CMK (cell line): Measurements from ENCODE around the gene LCN10.

Experiments used
- DNase-seq: peaks from one replicate; pipeline ENCODE4 v3.0.0-alpha.2; 2010; ENCODE audit warnings: low read depth

Gene LCN10

DNA sequence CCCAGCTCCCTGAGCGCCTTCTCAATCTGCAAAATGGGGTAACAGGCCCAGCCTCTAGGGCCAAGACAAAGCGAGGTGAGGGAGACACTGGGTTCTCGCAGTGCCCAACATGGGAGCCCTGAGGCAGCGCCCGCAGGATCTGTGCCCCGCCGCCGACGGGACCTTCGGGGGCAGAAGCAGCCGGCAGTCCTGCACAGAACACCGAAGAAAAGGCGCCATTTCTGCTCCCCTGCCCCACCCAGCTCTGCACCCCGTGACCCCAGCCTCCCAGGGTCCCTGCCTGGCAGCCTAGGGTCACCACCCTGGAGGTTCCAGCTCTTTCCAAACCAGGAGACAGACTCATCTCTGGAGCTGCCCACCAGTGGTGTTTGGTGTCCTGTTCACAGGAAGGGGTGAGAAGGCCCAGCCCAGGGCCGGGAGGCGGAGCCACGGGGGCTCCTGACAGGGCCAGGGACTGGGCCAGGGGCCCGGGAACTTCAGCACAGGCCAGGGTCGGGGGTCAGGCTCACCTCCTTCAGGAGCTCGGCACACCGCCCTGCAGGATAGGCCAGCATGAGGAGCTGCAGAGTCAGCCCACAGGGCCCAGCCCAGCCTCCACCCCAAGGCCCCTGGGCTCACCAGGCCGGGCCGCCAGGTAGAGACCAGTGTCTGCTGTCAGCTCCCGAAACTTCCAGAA, 12.0 kb upstream of the LCN10 start:
- no peak for DNase-seq

DNA sequence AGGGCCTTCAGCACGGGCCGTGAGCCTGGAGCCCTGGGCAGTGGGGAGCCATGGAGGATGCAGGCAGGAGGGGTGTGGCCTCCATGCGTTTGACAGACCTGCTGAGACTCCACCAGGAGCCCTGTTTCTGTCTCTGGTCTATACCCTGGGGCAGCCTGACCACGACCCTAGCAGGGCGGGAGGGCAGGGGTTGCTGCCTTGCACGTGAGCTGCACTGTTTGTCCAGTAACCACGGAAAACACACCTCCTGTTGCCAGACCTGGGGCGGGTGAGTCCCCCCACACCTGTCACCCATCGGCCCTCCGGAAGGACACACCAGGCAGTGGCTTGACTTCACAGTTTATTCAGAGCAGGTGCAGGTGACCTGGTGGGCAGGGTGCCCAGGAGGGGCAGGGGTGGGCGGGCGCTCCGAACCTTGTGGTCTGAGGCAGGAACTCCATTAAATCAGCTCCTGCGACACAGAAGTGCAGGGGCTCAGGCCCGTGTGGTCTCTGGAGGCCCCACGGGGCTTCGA, 11.4 kb upstream of the LCN10 start:
- DNase-seq, result no peak

DNA sequence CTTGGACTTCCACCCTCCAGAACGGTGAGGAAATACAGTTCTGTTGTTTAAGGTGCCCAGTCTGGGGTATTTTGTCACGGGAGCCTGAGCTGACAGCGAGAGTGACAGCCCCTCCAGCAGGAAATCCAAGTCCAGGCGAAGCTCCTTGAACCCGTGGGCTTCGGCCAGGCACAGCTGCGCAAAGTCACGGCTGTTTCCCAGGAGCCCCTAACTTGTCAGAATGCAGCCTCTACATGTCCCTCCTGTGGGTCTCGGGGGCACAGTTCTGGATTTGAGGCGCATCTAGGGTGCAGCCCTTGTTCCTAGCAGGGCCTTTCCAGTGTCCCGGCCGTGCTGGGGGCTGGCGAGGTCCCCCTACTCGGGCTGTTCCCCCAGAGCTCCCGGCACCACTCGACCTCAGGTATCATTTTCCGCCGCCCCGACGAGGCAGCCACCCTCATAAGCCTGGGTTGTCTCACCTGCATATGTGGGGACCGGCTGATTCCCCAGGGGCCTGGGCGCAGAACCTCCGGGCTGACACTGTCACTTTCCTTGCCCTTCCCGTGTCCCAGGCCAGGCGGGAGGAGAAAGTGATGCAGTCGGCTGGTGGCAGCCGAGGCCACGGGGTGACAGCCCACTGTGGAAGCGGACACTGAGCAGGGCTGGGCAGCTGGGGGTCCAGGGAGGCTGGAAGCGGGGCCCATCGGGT, 10.8 kb upstream of the LCN10 start:
- no peak for DNase-seq

DNA sequence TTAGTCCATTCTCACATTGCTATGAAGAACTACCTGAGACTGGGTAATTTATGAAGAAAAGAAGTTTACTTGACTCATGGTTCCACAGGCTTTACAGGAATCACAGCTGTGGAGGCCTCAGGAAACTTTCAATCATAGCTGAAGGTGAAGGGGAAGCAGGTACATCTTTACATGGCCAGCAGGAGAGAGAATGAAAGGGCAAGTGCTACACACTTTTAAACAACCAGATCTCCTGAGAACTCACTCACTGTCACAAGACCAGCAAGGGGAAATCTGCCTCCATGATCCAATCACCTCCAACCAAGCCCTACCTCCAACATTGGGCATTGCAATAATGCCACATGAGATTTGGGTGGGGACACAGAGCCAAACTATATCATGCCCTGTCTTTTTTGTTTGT, 9.1 kb upstream of the LCN10 start:
- DNase-seq, result no peak

DNA sequence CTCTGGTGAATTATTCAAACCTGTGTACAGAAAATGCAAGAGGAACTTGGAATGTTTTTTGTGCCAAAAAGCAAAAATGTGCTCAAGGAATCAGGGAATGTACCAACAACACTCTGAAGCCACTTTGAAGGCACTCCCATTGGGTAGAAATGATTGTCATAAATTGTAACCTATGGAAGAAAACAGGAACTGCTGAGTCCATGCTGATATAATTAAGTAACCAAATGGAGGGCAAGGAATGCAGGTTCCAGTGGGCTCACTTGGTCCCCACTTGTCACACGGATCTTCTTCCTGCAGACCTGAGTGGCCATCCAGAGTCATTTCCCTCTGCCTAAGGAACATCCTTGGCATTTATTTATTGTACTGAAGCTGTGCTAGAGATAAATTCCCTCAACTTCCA, 8.5 kb upstream of the LCN10 start:
- DNase-seq, result no peak

DNA sequence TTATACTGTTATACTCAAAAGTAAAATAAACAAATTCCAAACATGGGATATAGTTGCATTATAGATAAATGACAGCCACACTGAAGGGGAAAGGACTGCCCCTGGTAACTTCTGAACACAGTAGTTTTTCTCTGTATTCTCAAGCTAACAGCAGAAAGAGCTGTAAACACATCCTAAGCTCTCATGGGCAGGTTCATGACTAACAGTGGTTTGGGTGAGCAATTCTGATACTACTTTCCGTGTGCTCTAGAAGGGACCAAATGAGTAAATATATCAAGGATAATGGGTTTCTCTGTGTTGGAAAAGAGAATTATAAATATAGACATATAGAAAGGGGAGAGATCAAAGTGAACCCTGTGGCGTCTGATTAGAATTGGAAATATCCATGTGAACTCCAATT, 7.8 kb upstream of the LCN10 start:
- DNase-seq, result no peak

DNA sequence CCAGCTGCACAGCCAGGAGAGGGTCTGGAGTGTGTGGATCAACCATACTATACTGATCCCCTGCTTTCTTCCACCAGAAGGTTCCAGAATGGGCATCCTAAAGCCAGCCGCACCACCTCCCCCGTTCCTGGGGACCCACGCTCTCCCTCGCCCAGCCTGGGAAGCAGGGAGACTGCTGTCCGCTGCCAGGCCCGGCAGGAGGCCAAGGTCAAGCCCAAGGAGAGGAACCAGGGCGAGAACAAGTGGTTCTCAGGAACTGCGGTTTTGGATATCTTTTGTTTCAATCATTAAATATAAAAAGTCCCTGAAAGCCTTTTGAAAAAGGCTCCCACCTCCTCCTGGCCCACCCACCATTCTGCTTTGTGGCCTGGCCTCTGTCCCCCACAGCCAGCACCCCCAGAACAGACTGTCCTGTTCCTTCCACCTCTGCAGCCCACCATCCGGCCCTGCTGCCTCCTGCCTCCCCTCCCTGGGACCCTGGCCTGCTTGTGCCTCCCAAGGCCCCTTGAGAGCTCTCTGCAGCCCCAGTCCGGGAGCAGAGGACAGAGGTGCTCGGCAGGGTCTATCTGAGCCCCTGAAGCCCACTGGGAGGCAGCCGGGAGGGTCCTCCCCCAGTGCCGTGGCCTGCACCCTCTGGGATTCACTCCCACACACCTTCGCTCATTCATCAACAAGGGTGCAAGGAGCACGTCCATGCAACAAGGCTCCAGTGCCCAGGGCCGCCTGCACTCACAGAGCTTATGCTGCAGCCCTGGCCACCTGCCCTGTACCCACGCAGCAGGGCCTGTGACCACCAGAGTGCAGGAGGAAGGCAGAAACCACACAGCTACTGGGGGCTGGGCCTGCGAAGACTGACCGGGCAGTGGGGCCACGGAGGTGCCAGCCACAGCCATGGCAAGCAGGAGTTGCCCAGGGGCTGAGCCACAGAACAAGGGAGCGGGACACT, 6.2 kb upstream of the LCN10 start:
- DNase-seq, result no peak

DNA sequence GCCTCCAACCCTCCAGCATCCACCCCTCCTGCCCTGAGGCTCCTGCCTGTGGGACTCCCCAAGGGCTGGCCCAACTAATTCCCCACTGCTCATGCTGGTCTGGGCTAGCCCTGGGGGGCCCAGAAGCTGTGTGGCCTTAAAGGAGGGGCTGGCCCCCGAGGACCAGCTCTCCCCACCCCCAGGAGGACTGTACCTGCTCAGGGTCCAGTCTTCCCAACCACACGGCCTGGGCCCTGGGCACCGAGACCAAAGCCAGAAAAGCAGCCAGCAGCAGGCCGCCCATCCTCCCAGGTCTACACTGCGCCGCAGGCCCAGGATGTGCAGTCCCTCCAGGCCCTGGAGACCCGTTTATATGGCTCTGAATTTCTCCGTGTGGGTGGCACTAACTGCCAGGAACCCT, 5.5 kb upstream of the LCN10 start, which contains the start of gene LCN6:
Gene LCN6, minus strand, starts transcription at position 325 of the 400 bp plus-strand sequence. Its CDS starts 42 bp downstream, at position 283.
- no peak for DNase-seq

DNA sequence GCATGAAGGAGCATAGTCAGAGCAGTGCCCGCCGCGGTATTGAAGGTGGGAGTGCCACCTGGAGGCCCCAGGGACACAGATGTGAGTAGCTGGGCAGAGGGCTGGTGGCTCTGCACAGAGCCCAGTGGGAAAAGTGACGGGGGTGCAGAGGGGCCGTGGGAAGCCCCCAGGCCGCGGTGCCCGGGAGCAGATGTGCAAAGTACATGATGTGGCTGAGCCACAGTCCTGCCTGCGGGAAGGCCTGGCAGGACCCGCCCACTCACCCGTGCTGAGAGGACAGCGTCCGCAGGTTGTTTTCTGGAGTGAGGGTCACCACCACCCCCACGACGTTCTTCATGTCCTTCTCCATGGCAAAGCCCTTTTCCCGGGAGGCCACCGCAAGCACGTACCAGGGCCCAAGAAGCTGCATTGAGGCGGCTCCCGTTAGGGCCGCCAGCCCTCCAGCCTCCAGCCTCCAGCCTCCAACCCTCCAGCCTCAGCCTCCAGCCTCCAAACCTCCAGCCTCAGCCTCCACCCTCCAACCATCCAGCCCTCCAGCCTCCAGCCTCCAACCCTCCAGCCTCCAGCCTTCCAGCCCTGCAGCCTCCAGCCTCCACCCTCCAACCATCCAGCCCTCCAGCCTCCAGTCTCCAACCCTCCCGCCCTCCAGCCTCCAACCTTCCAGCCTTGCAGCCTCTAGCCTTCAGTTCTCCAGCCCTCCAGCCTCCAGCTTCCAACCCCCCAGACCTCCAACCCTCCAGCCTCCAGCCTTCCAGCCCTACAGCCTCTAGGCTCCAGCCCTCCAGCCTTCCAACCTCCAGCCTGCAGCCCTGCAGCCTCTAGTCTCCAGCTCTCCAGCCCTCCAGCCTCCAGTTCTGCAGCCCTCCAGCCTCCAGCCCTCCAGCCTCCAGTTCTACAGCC, 4.7 kb upstream of the LCN10 start:
- DNase-seq, result no peak

DNA sequence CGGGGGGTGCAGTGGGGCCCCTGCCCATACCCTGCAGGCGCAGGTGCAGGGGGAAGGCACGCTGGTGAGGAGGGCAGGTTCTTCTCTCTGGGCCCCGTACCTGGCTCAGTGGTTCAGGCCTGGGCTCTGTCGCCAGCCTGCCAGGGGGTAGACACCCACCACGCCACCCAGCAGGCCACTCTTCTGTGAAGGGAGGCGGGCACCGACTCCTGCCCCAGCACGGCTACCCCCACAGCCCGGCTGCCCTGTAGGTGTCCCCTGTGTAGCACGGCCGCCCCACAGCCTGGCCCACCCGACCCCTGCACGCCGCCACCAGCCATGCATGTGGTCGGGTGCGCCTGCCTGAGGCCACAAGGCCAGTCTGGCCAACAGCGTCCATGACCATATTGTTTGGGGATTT, 3.9 kb upstream of the LCN10 start:
- DNase-seq, result no peak

DNA sequence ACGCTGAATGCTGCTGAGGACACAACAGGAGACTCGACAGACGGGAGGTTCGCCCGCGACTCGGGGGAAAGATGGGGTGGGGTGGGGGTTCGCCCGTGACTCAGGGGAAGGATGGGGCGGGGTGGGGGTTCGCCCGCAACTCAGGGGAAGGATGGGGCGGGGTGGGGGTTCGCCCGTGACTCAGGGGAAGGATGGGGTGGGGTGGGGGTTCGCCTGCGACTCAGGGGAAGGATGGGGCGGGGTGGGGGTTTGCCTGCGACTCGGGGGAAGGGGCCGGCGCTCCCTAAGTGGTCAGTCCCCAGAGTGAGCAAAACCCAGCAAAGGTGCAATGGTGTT, 3.4 kb upstream of the LCN10 start:
- no peak for DNase-seq

DNA sequence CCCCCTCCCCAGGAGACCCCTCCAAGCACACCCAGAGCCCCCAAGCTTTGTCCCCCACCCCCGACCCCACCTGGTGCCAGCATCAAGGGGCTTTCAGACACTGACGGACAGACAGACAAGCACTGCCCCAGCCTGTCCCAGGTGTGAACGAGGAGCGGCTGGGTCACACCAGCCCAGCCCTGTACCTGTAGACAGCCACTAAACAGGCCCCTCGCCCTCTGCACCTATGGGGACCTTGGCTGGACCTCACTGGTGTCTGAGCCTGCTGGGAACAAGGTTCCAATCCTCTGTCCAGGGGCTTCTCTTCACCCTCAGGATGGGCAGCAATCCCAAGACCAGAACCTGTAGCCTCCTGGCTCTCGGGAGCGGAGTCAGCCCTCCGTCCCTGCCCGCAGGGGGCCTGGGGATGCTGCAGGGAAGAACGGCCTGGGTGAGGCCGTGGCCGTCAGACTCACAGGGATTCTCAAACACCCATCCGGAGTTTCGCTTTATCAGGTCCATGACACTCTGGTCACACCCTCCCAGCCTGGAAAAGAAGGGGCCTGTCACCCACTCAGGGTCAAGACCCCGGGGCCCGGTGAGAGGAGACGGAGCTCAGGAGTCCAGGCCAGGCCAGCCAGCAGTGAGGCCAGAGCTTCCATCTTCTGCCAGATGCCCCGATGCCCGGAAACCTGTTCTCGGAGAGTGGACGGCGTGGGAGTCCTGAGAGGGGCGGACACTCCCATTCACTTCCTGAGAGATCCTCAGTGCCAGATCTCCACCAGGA, 2.8 kb upstream of the LCN10 start:
- DNase-seq, result no peak

DNA sequence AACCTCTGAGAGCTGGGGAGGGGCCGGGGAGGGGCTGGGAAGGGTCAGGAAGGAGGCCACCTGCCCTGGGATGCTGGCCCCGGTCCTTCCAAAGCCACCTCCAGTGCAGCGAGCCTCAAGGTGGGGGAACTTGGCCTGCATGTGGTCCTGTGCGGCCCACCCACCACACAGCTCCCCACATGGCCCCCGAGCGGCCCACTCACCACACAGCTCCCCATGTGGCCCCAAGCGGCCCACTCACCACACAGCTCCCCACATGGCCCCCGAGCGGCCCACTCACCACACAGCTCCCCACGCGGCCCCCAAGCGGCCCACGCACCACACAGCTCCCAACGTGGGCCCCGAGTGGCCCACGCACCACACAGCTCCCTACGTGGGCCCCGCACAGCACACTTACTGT, 2.0 kb upstream of the LCN10 start:
- DNase-seq, result no peak

DNA sequence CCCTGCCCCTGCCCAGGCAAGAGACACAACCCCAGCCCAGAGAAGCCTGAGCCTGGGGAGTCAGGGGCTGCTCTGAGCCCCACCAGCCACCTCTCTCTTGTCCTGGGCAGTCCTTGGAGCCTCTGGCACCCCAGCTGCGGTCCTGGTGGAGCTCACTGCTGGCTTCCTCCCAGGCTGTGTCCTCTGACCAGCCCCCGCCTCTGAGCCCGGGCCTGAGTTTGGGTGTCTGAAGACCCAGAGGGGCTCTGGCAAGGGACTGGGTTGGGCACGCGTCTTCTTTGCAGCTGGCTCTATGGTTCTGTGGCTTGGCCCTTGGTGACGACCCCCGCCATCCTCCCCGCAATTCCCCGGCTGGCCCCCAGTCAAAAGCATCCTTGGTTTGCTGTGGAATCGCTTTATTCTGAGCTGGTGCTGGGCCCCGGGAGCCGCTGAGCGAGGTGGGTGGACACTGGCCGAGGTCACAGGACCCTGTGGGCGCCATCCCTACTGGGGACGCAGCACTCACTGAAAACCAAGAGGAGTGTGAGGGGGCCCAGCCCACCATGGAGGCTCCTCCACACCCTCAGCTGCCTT, 985 bp upstream of the LCN10 start:
- DNase-seq, result no peak

DNA sequence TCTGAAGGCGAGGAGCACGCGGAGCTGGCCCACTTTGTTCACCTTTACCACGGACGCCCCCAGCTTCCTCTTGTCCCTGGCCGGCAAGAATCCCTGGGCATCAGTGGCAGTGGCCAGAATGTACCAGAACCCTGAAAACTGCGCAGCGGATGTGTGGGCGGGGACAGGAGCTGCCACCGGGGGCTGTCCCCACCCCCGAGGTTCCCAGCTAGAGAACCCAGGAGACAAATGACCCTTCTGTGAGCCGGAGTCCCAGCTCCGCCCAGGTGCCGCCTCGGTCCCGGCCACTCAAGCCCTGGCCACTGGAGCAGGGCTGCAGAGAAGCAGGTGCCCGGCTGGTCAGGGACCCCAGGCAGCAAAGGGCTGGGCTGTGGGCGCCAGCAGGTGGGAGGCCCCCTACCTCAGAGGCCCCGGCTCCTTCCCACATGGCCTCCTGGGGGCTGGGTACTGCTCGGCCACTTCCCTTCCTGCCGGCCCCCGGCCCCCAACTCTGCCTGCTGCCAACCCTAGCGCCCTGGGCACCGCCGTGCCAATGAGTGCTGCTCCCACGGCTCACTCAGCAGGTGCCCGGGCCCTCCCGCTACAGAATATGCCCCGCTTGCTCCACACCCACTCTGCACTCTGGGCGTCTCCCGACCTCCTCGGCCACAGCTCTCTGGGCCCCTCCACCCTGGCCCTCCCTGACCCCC, 713 bp downstream of the LCN10 start:
- DNase-seq, result no peak

DNA sequence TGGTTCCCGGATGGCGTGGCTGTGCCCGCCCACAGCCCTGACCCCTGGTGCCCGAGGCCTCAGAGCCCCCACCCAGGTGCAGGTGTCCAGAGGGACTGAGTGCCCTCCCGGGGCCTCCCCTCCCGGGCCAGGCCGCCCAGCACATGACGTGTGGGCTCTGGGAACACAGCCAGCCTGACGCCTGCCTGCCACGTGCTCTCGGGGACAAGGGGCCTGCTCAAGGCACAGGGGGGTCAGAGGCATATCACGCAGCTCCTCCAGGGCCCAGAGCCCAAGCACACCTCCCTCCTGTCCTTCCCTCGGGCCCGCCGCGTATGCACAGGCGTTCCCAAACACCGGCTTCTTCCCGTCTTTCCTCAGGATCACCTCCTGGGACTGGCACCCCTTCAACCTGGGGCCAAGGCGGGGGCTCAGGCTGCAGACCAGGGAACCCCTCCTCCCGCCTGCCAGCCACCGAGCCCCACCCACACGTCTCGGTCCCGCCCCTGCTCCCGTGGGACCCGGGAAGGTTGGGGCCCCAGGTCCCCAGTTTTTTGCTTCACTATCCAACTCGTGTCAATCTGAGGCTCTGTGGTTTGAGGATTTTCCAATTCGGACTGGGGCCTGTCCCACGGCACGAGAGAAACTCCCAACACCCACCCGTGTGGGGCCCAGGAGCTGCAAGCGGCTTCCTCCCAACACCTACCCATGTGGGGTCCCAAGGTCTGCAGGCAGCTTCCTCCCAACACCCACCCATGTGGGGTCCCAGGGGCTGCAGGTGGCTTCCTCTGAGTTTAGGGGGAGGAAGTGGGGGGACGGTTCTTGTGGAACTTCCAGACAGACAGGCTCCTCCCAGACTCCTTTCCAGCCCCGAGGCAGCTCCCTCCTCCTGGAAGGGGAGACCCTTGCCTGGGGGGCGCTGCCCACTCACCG, 1.5 kb downstream of the LCN10 start:
- no peak for DNase-seq

DNA sequence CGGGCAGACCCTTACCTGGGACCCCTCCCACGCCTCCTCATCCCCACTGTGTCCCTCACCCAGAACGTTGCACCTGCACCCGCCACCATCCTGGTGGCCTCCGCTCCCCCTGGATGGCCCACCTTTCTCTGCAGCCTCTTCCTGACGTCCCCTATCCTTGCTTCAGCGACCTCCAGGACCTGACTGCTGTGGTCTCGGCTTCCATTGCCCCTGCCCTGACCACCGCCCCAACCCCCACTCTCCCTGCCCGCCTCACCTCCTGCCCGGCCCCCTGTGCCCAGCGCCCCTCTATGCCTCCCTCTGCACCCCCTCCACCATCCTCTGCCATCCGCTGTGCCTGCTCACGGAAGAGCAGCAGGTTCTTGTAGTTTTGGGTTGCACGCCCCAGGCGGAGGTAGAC, 2.2 kb downstream of the LCN10 start:
- no peak for DNase-seq

DNA sequence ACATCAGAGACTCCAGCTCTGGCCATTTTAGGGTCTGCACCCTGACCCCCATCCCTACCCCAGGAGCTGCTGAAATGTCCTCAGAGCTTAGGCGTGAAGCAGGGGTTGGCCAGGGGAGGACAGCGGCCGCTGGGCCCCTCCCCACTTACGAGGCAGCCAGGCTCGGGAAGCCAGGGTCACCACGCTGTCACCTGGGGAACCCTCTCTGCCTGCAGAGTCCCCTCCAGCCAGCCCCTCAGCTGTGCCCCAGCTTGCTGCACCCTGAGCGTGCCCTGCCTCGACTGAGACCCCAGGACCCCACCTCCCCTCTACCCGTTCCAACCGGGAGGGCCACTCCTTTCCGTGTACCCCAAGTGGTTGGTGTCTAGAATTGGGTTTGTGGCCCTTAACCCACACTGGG, 2.7 kb downstream of the LCN10 start:
- no peak for DNase-seq

DNA sequence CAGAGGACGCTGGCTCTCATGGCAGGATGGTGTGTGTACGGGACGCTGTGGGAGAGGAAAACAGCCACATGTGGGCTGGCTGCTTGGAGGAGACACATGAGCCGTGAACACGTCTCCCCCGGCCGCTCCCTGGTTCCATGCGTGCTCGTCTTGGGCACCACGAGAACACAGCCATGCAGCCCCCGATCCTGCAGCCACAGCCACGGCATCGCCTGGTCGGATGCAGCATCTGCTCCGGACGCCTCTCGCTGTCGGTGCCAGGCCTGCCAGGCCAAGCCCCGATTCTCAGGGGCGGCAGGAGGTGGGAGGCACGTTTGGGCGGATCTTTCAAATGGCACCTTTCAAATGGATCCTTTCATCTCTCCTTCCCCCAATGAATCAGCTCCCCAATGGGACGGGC, 3.2 kb downstream of the LCN10 start:
- DNase-seq, result no peak
